Glutamatergic neuron (in vitro differentiated cells): ENCODE data around the gene C1orf210. TPM values are rescaled to one million over a fixed set of nuclear protein-coding genes. Genes with fewer than 3 reads are reported as not detected.

Source experiments
- DNase-seq: peaks from one replicate; pipeline ENCODE4 v3.0.0; 2022
- H3K27ac Mint-ChIP-seq: one replicate; pipeline ENCODE4 v1.8.0; 2020; ENCODE audit warnings: mild to moderate bottlenecking, mixed read lengths, inconsistent platforms; ENCODE audit not compliant: unreplicated experiment
- H3K27me3 Mint-ChIP-seq: one replicate; pipeline ENCODE4 v1.8.0; 2020; ENCODE audit warnings: mild to moderate bottlenecking, moderate library complexity, mixed read lengths, inconsistent platforms; ENCODE audit not compliant: unreplicated experiment
- H3K36me3 Mint-ChIP-seq: one replicate; pipeline ENCODE4 v1.8.0; 2020; ENCODE audit warnings: mild to moderate bottlenecking, mixed read lengths, inconsistent platforms; ENCODE audit not compliant: unreplicated experiment
- H3K4me1 Mint-ChIP-seq: one replicate; pipeline ENCODE4 v1.8.0; 2020; ENCODE audit warnings: mild to moderate bottlenecking, low read depth, mixed read lengths, inconsistent platforms; ENCODE audit not compliant: unreplicated experiment
- H3K4me3 Mint-ChIP-seq: one replicate; pipeline ENCODE4 v1.8.0; 2020; ENCODE audit warnings: mild to moderate bottlenecking, mixed read lengths, inconsistent platforms; ENCODE audit not compliant: unreplicated experiment
- H3K9me3 Mint-ChIP-seq: one replicate; pipeline ENCODE4 v1.8.0; 2020; ENCODE audit warnings: mild to moderate bottlenecking, moderate library complexity, mixed read lengths, inconsistent platforms; ENCODE audit not compliant: unreplicated experiment
- CTCF ChIP-seq: fragments of 200-600 bp; sonication (generic); IDR thresholded peaks from one replicate; pipeline ENCODE4 v1.5.0; 2021; ENCODE audit not compliant: partially characterized antibody, unreplicated experiment
- total RNA-seq: library from RNA; stranded (reverse); fragmentation: NEBNext Ultra II Directional; extraction: Animal tissue kit (Norgen Biotek cat#: 25700); gene quantifications from one replicate; pipeline ENCODE4 v1.2.1, GENCODE V29; 2021; ENCODE audit not compliant: unreplicated experiment

C1orf210 gene
- total RNA-seq, 1 donor from 2014 or later: not detected

DNA sequence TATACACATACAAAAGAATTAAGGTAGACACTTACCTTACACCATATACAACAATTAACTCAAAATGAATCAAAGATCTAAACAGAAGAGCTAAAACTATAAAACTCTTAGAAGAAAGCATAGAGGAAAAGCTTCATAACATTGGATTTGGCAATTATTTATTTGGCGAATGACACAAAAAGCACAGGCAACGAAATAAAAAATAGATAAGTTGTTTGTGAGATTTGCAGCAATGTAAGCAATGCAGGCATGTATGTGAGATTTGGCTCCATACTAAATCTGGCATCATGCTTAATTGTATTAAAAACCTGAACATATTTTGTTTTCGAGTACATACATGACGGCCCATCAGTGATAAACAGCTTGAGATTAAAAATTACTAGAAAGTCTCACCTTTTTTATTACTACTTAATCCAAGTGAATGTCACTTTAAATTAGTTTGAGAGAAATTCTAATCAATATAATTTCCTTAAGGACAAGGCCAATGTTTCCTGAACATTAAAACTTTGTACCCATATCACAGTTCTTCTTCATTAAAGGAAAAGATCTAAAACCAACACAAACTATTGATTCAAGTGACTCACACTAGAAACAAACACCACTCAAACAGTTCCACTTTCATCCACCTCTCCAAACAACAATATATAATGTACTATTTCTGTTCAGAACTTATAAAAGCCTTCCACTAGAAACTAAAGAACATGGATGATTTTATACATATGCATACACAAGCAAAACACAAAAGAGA lies 38.7 kb downstream of the C1orf210 start:
- H3K4me3 Mint-ChIP-seq: no peak overlapping the region
- no peak for TF ChIP-seq CTCF
- peaks cover 14% of the 10 kb centered on the region for H3K36me3 Mint-ChIP-seq
- no peaks in the 10 kb centered on the region for H3K27me3 Mint-ChIP-seq
- peaks cover 2% of the 10 kb centered on the region for H3K9me3 Mint-ChIP-seq
- H3K27ac Mint-ChIP-seq: no peak overlapping the region
- no peaks in the 10 kb centered on the region for H3K4me1 Mint-ChIP-seq
- no peak for DNase-seq

GRCh38 chr1:43243299-43243698 lies 42.1 kb downstream of the C1orf210 start:
- TF ChIP-seq CTCF: no peak
- peaks cover under 1% of the 10 kb centered on the region for H3K27me3 Mint-ChIP-seq
- H3K36me3 Mint-ChIP-seq: peaks cover 14% of the 10 kb centered on the region
- peaks cover under 1% of the 10 kb centered on the region for H3K4me1 Mint-ChIP-seq
- no peak for DNase-seq
- no peak overlapping the region for H3K4me3 Mint-ChIP-seq
- H3K27ac Mint-ChIP-seq: no peak overlapping the region
- H3K9me3 Mint-ChIP-seq: peaks cover 2% of the 10 kb centered on the region

GRCh38 chr1:43241413-43241836 lies 44.0 kb downstream of the C1orf210 start:
- no peak for TF ChIP-seq CTCF
- H3K27ac Mint-ChIP-seq: no peak overlapping the region
- H3K27me3 Mint-ChIP-seq: peaks cover 1% of the 10 kb centered on the region
- H3K36me3 Mint-ChIP-seq: peaks cover 9% of the 10 kb centered on the region
- H3K4me1 Mint-ChIP-seq: peaks cover 2% of the 10 kb centered on the region
- no peaks in the 10 kb centered on the region for H3K9me3 Mint-ChIP-seq
- no peak for DNase-seq
- no peak overlapping the region for H3K4me3 Mint-ChIP-seq

DNA sequence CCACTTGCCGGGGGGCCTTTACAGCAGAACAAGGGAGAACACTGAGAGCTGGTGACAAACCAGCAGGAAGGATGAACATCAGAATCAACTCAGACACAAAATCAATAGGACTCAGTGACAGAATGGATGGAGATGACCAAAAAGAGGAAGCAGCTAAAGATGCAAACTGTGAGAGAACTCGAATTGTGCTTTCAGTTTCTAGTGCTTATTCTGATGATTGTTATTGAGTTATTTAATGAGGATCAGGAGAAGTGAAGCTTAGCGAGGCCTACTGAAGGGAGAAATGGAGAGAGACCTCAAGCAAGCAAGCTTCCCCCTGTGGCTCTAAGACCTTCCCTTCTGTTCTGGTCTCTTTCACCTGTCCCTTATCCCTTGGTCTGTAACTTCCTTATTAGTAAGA lies 45.9 kb downstream of the C1orf210 start:
- Mint-ChIP-seq H3K4me3 (no peak overlapping the region), H3K9me3 (no peaks in the 10 kb centered on the region), H3K27ac (no peak overlapping the region), H3K27me3 (peaks cover 5% of the 10 kb centered on the region), H3K36me3 (peaks cover 4% of the 10 kb centered on the region), H3K4me1 (peaks cover 2% of the 10 kb centered on the region)
- TF ChIP-seq CTCF: no peak
- no peak for DNase-seq

DNA sequence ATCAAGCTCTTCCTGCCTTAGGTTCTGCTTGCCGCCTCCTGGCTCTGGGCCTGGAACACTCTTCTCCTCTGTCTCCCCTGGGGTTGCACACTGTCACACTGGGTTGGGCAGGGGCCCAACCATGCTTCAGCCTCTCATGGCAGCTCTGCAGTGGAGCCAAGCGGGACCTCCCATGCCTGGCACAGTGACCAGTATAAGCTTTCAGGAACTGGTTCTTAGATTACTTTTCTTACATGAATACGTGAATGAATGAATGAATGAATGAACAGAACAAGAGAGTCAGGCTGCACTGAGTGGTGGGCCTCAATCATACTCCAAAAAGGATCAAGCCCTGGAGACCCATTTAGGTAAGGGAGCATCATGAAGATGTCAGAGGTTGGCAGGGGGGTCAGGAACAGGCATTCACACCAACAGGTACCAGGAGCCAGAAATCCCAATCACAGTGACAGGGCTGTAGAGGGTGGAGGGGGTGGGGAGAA lies 46.4 kb downstream of the C1orf210 start:
- Mint-ChIP-seq H3K27ac (no peak overlapping the region), H3K4me3 (no peak overlapping the region)

More for the DNA sequence above, 46.4 kb downstream of the C1orf210 start:
- Mint-ChIP-seq H3K27me3 (peaks cover 5% of the 10 kb centered on the region), H3K36me3 (peaks cover 4% of the 10 kb centered on the region), H3K9me3 (no peaks in the 10 kb centered on the region), H3K4me1 (peaks cover 2% of the 10 kb centered on the region)
- no peak for TF ChIP-seq CTCF
- DNase-seq: no peak
